ENCODE data around the gene SYTL3. TPM values are rescaled to one million over a fixed set of nuclear protein-coding genes. Genes with fewer than 3 reads are reported as not detected.

SYTL3 gene
- total RNA-seq, 4 donors from 2014 or later = 4.8 to 10.1 (median 7.6) TPM

DNA sequence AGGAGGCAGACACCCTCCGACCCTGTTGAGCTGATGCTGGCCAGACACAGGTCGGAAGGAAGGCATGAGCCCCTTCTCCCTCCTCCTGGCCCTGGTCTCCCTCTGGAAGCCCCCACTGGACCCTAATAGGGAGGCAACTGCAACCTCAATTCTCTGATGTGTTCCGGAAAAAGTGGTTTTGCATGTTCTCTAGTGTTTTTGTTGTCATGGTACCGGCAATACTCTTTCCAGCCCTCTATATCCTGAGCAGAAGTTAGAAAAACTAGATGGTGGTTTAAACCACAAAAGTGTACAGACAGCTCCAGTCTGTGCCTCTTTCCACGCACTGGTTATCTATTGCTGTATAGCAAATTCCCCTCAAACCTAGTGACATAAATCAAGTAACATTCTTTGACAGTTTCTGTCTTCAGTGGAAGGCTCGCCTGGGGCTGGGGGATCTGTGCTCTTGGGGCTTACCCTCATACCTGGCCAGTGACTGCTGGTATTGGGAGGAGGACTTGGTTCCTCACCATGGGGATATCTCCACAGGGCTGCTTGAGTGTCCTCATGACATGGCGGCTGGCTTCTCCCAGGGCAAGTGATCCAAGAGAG lies 37.0 kb downstream of the SYTL3 start:
- intact Hi-C loops (cut with DNase I) = loop anchor here (10.0 kb wide), 1 partner anchor 472 kb away; no protein-coding TSS in a partner anchor
- Histone ChIP-seq H3K9me3 (no peaks in the 10 kb centered on the region), H3K4me3 (no peak overlapping the region), H3K27ac (replicated peaks in 1 of 4) (peak overlapping the region in 1 of 4 donors; percentile 30), H3K4me1 (peaks cover 0 to 33% (median 23%) of the 10 kb centered on the region in 4 donors), H3K36me3 (peaks cover 0 to 4% (median 0%) of the 10 kb centered on the region in 4 donors), H3K27me3 (no peaks in the 10 kb centered on the region)
- TF ChIP-seq EP300 (IDR thresholded peaks at IDR 0.05) (no peak), POLR2AphosphoS5 (IDR thresholded peaks at IDR 0.05) (no peak), POLR2A (IDR thresholded peaks at IDR 0.05; ENCODE audit: low read depth) (no peak)
- TF ChIP-seq, protein P1, sequence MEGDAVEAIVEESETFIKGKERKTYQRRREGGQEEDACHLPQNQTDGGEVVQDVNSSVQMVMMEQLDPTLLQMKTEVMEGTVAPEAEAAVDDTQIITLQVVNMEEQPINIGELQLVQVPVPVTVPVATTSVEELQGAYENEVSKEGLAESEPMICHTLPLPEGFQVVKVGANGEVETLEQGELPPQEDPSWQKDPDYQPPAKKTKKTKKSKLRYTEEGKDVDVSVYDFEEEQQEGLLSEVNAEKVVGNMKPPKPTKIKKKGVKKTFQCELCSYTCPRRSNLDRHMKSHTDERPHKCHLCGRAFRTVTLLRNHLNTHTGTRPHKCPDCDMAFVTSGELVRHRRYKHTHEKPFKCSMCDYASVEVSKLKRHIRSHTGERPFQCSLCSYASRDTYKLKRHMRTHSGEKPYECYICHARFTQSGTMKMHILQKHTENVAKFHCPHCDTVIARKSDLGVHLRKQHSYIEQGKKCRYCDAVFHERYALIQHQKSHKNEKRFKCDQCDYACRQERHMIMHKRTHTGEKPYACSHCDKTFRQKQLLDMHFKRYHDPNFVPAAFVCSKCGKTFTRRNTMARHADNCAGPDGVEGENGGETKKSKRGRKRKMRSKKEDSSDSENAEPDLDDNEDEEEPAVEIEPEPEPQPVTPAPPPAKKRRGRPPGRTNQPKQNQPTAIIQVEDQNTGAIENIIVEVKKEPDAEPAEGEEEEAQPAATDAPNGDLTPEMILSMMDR (IDR thresholded peaks at IDR 0.05) = no peak
- DNase-seq (ENCODE audit: extremely low spot score) = no peak
- WGBS = 68% methylated on average over 7 of the region's 7 CpGs

DNA sequence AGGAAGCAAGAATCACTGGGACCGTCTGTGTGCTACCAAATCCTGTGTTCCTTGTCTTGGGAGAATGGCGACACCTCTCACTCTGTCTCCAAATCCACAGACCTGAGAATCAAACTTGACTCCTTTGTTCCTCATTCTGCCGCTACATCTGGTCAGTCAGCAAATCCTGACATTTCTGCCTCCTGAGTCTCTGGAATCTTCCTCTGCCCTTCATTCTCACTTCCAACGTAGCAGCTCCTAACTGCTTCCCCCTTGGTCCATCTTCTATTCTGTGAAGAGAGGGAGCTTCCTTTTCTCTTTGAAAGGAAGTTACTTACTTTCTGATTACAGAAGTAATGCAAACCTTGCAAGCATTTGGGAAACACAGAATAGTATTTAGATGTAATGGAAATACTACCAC lies 37.7 kb downstream of the SYTL3 start:
- Histone ChIP-seq H3K9me3 (no peaks in the 10 kb centered on the region), H3K36me3 (peaks cover 0 to 4% (median 0%) of the 10 kb centered on the region in 4 donors), H3K4me3 (no peak overlapping the region), H3K4me1 (peaks cover 0 to 33% (median 23%) of the 10 kb centered on the region in 4 donors), H3K27me3 (no peaks in the 10 kb centered on the region), H3K27ac (replicated peaks in 1 of 4) (peak overlapping the region in 1 of 4 donors; percentile 30)
- no peak for DNase-seq (ENCODE audit: extremely low spot score)
- WGBS = 90% methylated on average over 4 of the region's 4 CpGs
- TF ChIP-seq POLR2AphosphoS5 (IDR thresholded peaks at IDR 0.05) (no peak), POLR2A (IDR thresholded peaks at IDR 0.05; ENCODE audit: low read depth) (no peak), EP300 (IDR thresholded peaks at IDR 0.05) (no peak)
- TF ChIP-seq, protein P1 (IDR thresholded peaks at IDR 0.05) = no peak
- intact Hi-C loops (cut with DNase I) = loop anchor here (10.0 kb wide), 1 partner anchor 473 kb away; no protein-coding TSS in a partner anchor

DNA sequence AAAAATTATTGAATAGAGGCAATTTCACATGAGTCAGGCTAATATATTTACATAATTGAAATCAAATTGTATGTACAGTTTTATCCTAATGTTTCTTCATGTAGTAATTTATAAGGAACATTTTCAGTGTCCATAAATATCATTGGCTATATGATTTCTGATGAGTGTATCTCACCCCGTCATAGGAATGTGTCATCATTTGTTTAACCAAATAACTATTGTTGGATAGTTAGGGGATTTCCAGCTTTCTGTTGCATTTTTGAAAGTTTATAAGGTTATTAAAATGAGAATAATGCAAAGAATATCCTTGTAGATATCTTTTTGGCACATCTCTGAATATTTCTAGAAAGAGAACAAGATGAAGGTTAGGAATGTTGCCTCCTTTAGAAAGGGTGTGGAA lies 39.0 kb downstream of the SYTL3 start:
- WGBS = 71% methylated on average over 1 of the region's 1 CpG
- no peak for TF ChIP-seq POLR2AphosphoS5 (IDR thresholded peaks at IDR 0.05)
- TF ChIP-seq EP300 (IDR thresholded peaks at IDR 0.05) = no peak
- no peak for TF ChIP-seq POLR2A (IDR thresholded peaks at IDR 0.05; ENCODE audit: low read depth)
- TF ChIP-seq, protein P1 (IDR thresholded peaks at IDR 0.05) = no peak
- peaks cover 0 to 33% (median 23%) of the 10 kb centered on the region in 4 donors for H3K4me1 ChIP-seq
- H3K27ac ChIP-seq (replicated peaks in 1 of 4) = no peak overlapping the region
- DNase-seq (ENCODE audit: extremely low spot score) = no peak
- no peaks in the 10 kb centered on the region for H3K36me3 ChIP-seq
- intact Hi-C loops (cut with DNase I) = loop anchor here (10.0 kb wide), 1 partner anchor 474 kb away; no protein-coding TSS in a partner anchor
- no peak overlapping the region for H3K4me3 ChIP-seq
- H3K9me3 ChIP-seq = no peaks in the 10 kb centered on the region
- no peaks in the 10 kb centered on the region for H3K27me3 ChIP-seq

DNA sequence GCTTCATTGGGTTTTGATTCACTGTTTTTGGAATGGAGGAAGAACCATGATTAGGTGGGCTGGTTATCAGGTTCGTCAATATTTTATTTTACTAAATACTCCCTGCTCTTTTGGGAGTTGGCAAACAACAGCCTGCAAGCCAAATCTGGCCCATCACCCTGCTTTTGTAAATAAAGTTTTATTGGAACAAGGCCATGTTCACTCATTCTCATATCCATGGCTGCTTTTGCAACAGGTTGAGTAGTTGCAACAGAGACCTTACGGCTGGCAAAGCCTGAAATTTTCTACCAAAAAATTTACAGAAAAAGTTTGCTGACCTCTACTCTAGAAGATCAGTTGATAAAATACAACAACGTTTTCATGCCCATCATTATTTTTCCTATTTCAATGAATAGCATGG lies 45.1 kb downstream of the SYTL3 start:
- DNase-seq (ENCODE audit: extremely low spot score) = no peak
- WGBS = 88% methylated on average over 3 of the region's 3 CpGs
- intact Hi-C loops (cut with DNase I) = loop anchor here (10.0 kb wide), 1 partner anchor 60 kb away; no protein-coding TSS in a partner anchor

More for the DNA sequence above, 45.1 kb downstream of the SYTL3 start:
- Histone ChIP-seq H3K4me3 (no peak overlapping the region), H3K9me3 (no peaks in the 10 kb centered on the region), H3K27ac (replicated peaks in 1 of 4) (no peak overlapping the region), H3K36me3 (no peaks in the 10 kb centered on the region), H3K27me3 (no peaks in the 10 kb centered on the region), H3K4me1 (peaks cover 0 to 16% (median 8%) of the 10 kb centered on the region in 4 donors)
- TF ChIP-seq POLR2A (IDR thresholded peaks at IDR 0.05; ENCODE audit: low read depth) (no peak), POLR2AphosphoS5 (IDR thresholded peaks at IDR 0.05) (no peak), EP300 (IDR thresholded peaks at IDR 0.05) (no peak)
- TF ChIP-seq, protein P1 (IDR thresholded peaks at IDR 0.05) = no peak
